Measurements from ENCODE around the gene GPBP1.

DNA sequence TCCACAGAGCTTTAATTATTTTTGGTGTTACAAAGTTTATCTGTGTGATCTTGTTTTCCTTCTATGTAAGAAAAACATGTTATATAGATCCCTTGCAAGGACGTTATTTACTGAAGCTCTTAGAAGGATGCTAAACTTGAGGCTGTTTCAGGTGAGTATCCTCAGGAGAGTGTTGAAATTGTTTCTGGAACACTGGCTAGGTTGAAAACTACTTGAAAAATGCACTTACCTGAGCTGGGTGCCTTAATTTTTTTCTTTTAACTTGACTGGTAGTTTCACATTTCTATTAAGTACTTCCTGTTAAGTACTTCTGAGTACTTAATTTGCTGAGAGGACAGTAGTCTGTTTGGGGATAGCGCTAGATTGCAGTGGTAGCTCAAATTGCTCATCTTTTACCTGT is 18.1 kb downstream of the GPBP1 start:
- TF ChIP-seq, protein P1, sequence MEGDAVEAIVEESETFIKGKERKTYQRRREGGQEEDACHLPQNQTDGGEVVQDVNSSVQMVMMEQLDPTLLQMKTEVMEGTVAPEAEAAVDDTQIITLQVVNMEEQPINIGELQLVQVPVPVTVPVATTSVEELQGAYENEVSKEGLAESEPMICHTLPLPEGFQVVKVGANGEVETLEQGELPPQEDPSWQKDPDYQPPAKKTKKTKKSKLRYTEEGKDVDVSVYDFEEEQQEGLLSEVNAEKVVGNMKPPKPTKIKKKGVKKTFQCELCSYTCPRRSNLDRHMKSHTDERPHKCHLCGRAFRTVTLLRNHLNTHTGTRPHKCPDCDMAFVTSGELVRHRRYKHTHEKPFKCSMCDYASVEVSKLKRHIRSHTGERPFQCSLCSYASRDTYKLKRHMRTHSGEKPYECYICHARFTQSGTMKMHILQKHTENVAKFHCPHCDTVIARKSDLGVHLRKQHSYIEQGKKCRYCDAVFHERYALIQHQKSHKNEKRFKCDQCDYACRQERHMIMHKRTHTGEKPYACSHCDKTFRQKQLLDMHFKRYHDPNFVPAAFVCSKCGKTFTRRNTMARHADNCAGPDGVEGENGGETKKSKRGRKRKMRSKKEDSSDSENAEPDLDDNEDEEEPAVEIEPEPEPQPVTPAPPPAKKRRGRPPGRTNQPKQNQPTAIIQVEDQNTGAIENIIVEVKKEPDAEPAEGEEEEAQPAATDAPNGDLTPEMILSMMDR (IDR thresholded peaks at IDR 0.05) = no peak
- TF ChIP-seq EP300 (IDR thresholded peaks at IDR 0.05; ENCODE audit: borderline replicate concordance in 1 of 2, low read depth in 1 of 2, low read length in 1 of 2) = no peak
- no peak for TF ChIP-seq MXI1 (IDR thresholded peaks at IDR 0.05; ENCODE audit: low read depth, low read length)
- no peak for TF ChIP-seq JUND (IDR thresholded peaks at IDR 0.05)
- no peak for TF ChIP-seq POLR2AphosphoS5 (IDR thresholded peaks at IDR 0.05; ENCODE audit: low read depth, low read length)
- no peak for TF ChIP-seq RAD21 (IDR thresholded peaks at IDR 0.05; ENCODE audit: low read length)
- TF ChIP-seq RFX5 (IDR thresholded peaks at IDR 0.05; ENCODE audit: low read length) = no peak
- TF ChIP-seq, protein P2, sequence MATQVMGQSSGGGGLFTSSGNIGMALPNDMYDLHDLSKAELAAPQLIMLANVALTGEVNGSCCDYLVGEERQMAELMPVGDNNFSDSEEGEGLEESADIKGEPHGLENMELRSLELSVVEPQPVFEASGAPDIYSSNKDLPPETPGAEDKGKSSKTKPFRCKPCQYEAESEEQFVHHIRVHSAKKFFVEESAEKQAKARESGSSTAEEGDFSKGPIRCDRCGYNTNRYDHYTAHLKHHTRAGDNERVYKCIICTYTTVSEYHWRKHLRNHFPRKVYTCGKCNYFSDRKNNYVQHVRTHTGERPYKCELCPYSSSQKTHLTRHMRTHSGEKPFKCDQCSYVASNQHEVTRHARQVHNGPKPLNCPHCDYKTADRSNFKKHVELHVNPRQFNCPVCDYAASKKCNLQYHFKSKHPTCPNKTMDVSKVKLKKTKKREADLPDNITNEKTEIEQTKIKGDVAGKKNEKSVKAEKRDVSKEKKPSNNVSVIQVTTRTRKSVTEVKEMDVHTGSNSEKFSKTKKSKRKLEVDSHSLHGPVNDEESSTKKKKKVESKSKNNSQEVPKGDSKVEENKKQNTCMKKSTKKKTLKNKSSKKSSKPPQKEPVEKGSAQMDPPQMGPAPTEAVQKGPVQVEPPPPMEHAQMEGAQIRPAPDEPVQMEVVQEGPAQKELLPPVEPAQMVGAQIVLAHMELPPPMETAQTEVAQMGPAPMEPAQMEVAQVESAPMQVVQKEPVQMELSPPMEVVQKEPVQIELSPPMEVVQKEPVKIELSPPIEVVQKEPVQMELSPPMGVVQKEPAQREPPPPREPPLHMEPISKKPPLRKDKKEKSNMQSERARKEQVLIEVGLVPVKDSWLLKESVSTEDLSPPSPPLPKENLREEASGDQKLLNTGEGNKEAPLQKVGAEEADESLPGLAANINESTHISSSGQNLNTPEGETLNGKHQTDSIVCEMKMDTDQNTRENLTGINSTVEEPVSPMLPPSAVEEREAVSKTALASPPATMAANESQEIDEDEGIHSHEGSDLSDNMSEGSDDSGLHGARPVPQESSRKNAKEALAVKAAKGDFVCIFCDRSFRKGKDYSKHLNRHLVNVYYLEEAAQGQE (IDR thresholded peaks at IDR 0.05; ENCODE audit: low read depth, low read length) = no peak
- TF ChIP-seq, protein P3, sequence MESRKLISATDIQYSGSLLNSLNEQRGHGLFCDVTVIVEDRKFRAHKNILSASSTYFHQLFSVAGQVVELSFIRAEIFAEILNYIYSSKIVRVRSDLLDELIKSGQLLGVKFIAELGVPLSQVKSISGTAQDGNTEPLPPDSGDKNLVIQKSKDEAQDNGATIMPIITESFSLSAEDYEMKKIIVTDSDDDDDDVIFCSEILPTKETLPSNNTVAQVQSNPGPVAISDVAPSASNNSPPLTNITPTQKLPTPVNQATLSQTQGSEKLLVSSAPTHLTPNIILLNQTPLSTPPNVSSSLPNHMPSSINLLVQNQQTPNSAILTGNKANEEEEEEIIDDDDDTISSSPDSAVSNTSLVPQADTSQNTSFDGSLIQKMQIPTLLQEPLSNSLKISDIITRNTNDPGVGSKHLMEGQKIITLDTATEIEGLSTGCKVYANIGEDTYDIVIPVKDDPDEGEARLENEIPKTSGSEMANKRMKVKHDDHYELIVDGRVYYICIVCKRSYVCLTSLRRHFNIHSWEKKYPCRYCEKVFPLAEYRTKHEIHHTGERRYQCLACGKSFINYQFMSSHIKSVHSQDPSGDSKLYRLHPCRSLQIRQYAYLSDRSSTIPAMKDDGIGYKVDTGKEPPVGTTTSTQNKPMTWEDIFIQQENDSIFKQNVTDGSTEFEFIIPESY (IDR thresholded peaks at IDR 0.05; ENCODE audit: borderline replicate concordance, low read depth) = no peak
- TF ChIP-seq NRF1 (IDR thresholded peaks at IDR 0.05; ENCODE audit: low read depth, low read length) = no peak
- no peak for TF ChIP-seq CHD2 (IDR thresholded peaks at IDR 0.05; ENCODE audit: low read length, partially characterized antibody)
- TF ChIP-seq, protein P4, sequence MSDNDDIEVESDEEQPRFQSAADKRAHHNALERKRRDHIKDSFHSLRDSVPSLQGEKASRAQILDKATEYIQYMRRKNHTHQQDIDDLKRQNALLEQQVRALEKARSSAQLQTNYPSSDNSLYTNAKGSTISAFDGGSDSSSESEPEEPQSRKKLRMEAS (IDR thresholded peaks at IDR 0.05; ENCODE audit: low read depth) = no peak
